H7 (cell line): ENCODE results near the gene LRRN2. TPM values are rescaled to one million over a fixed set of nuclear protein-coding genes. Genes with fewer than 3 reads are reported as not detected.
"Not testable (repeated sequence)": the region's sequence is repeated elsewhere in the genome, so short reads cannot be mapped to it uniquely, and the experiment has no call there.

ENCODE experiments used
- DNase-seq: peaks from one replicate; pipeline ENCODE4 v3.0.0; 2012
- H3K27me3 ChIP-seq: 2 replicates; pipeline ENCODE4 v1.6.0; 2011; ENCODE audit warnings: mild to moderate bottlenecking, low read length; ENCODE audit not compliant: control insufficient read depth, insufficient read depth
- H3K36me3 ChIP-seq: replicated peaks from 2 replicates; pipeline ENCODE4 v1.5.1; 2011; ENCODE audit warnings: low read length; ENCODE audit not compliant: control insufficient read depth, insufficient read depth
- H3K4me3 ChIP-seq: 2 replicates; pipeline ENCODE4 v1.5.1; 2011; ENCODE audit warnings: low read depth, mild to moderate bottlenecking, control low read depth, low read length, moderate library complexity; ENCODE audit not compliant: insufficient read depth
- total RNA-seq: library from RNA; depleted of rRNA; stranded (reverse); fragments of >200 nt; shearing (Covaris generic); gene quantifications from 2 replicates; pipeline ENCODE4 v1.2.3, GENCODE V29; 2014

The LRRN2 gene
- total RNA-seq, 1 experiment from 2014 or later, result 20.6 TPM

- H3K27me3 ChIP-seq, result no peaks in the 10 kb centered on the region; the same call in 1 of the 2 replicates
- no peaks in the 10 kb centered on the region for H3K36me3 ChIP-seq
- no peak overlapping the region for H3K4me3 ChIP-seq
- DNase-seq, result no peak
Measured at GRCh38 chr1:204648576-204648975, 37.0 kb downstream of the LRRN2 start.

GRCh38 chr1:204647805-204648153 is 37.8 kb downstream of the LRRN2 start:
- DNase-seq, result no peak
- Histone ChIP-seq H3K36me3 (no peaks in the 10 kb centered on the region), H3K4me3 (no peak overlapping the region), H3K27me3 (no peaks in the 10 kb centered on the region; the same call in none of the 2 replicates)

GRCh38 chr1:204647114-204647804 is 38.3 kb downstream of the LRRN2 start:
- Histone ChIP-seq H3K36me3 (no peaks in the 10 kb centered on the region), H3K4me3 (no peak overlapping the region), H3K27me3 (peaks cover 1% of the 10 kb centered on the region)
- peak; percentile 78 for DNase-seq

- DNase-seq, result no peak
- Histone ChIP-seq H3K27me3 (peaks cover 1% of the 10 kb centered on the region; the same call in 1 of the 2 replicates), H3K36me3 (no peaks in the 10 kb centered on the region), H3K4me3 (no peak overlapping the region)
Measured at GRCh38 chr1:204645666-204646065, 39.9 kb downstream of the LRRN2 start.

- no peaks in the 10 kb centered on the region for H3K36me3 ChIP-seq
- DNase-seq, result no peak
- no peak overlapping the region for H3K4me3 ChIP-seq
- H3K27me3 ChIP-seq, result peaks cover 1% of the 10 kb centered on the region; the same call in 1 of the 2 replicates
Measured at GRCh38 chr1:204645251-204645650, 40.3 kb downstream of the LRRN2 start.

GRCh38 chr1:204643503-204643902 is 42.0 kb downstream of the LRRN2 start:
- H3K36me3 ChIP-seq, result no peaks in the 10 kb centered on the region

GRCh38 chr1:204641936-204642335 is 43.6 kb downstream of the LRRN2 start:
- Histone ChIP-seq H3K4me3 (no peak overlapping the region), H3K27me3 (peaks cover 1% of the 10 kb centered on the region; the same call in 1 of the 2 replicates), H3K36me3 (no peaks in the 10 kb centered on the region)
- DNase-seq, result no peak

More at GRCh38 chr1:204643503-204643902, 42.0 kb downstream of the LRRN2 start:
- DNase-seq, result no peak
- no peak overlapping the region for H3K4me3 ChIP-seq
- H3K27me3 ChIP-seq, result peaks cover 1% of the 10 kb centered on the region; the same call in 1 of the 2 replicates

- no peaks in the 10 kb centered on the region for H3K36me3 ChIP-seq
- no peak overlapping the region for H3K4me3 ChIP-seq
- no peak for DNase-seq
- H3K27me3 ChIP-seq, result peaks cover 1% of the 10 kb centered on the region; the same call in 1 of the 2 replicates
Measured at GRCh38 chr1:204641455-204641854, 44.1 kb downstream of the LRRN2 start.

GRCh38 chr1:204640578-204640977 is 45.0 kb downstream of the LRRN2 start:
- Histone ChIP-seq H3K27me3 (peaks cover 1% of the 10 kb centered on the region; the same call in 1 of the 2 replicates), H3K4me3 (no peak overlapping the region), H3K36me3 (no peaks in the 10 kb centered on the region)
- DNase-seq, result no peak

GRCh38 chr1:204634260-204634910 is 51.2 kb downstream of the LRRN2 start:
- no peak overlapping the region for H3K4me3 ChIP-seq
- DNase-seq, result no peak
- H3K27me3 ChIP-seq, result no peaks in the 10 kb centered on the region
- H3K36me3 ChIP-seq, result no peaks in the 10 kb centered on the region

- Histone ChIP-seq H3K4me3 (no peak overlapping the region), H3K36me3 (no peaks in the 10 kb centered on the region), H3K27me3 (no peaks in the 10 kb centered on the region)
- DNase-seq, result no peak
Measured at GRCh38 chr1:204633665-204634064, 51.9 kb downstream of the LRRN2 start.

- no peak for DNase-seq
- no peaks in the 10 kb centered on the region for H3K27me3 ChIP-seq
- no peaks in the 10 kb centered on the region for H3K36me3 ChIP-seq
- no peak overlapping the region for H3K4me3 ChIP-seq
Measured at GRCh38 chr1:204630132-204630905, 55.2 kb downstream of the LRRN2 start.

- not testable (repeated sequence) for DNase-seq, H3K27me3 ChIP-seq, H3K4me3 ChIP-seq, H3K36me3 ChIP-seq
Measured at GRCh38 chr1:204629459-204629858, 56.1 kb downstream of the LRRN2 start.

GRCh38 chr1:204628868-204629267 is 56.7 kb downstream of the LRRN2 start:
- no peak for DNase-seq
- no peak overlapping the region for H3K4me3 ChIP-seq
- no peaks in the 10 kb centered on the region for H3K27me3 ChIP-seq
- H3K36me3 ChIP-seq, result no peaks in the 10 kb centered on the region

- DNase-seq, result peak; percentile 51
- Histone ChIP-seq H3K27me3 (no peaks in the 10 kb centered on the region), H3K36me3 (no peaks in the 10 kb centered on the region), H3K4me3 (no peak overlapping the region)
Measured at GRCh38 chr1:204627436-204627835, 58.1 kb downstream of the LRRN2 start.
